Colon (tissue), 2 donors: Measurements from ENCODE around the gene HERC4.

ENCODE experiments used
- FAIRE-seq: peaks from 2 replicates; lab custom pipeline; 2012; peaks lifted over from hg19 to GRCh38; lab: Jason Lieb, UNC
- donor health status: control.
- donor health status: control.

Gene HERC4

GRCh38 chr10:67875340-67876238, 199.5 kb downstream of the HERC4 start:
- no peak for FAIRE-seq
